NCI-H2081 (cell line): Measurements from ENCODE around the gene ARVCF.

Experiments
- DNase-seq, 2 experiments: peaks; one replicate each; lab custom pipeline; 2025; lab: John Stamatoyannopoulos, UW

The ARVCF gene

GRCh38 chr22:19998991-19999820, 17.4 kb downstream of the ARVCF start:
- DNase-seq, result no peak

GRCh38 chr22:19998232-19998951, 18.2 kb downstream of the ARVCF start:
- DNase-seq, result peak in 1 of 2 experiments; percentile 48

- DNase-seq, result no peak
These were observed 18.9 kb downstream of the ARVCF start for GRCh38 chr22:19997561-19998231.

GRCh38 chr22:19996694-19997384, 19.8 kb downstream of the ARVCF start:
- no peak for DNase-seq

GRCh38 chr22:19995611-19996339, 20.8 kb downstream of the ARVCF start:
- no peak for DNase-seq

- no peak for DNase-seq
These were observed 21.6 kb downstream of the ARVCF start for GRCh38 chr22:19994851-19995610.

GRCh38 chr22:19993926-19994325, 22.7 kb downstream of the ARVCF start:
- no peak for DNase-seq

GRCh38 chr22:19992921-19993355, 23.7 kb downstream of the ARVCF start:
- no peak for DNase-seq

GRCh38 chr22:19992481-19992911, 24.1 kb downstream of the ARVCF start:
- DNase-seq, result no peak

GRCh38 chr22:19991645-19992451, 24.8 kb downstream of the ARVCF start:
- no peak for DNase-seq

- no peak for DNase-seq
These were observed 25.3 kb downstream of the ARVCF start for GRCh38 chr22:19991395-19991644.

GRCh38 chr22:19990609-19991394, 25.8 kb downstream of the ARVCF start:
- no peak for DNase-seq

GRCh38 chr22:19990188-19990587, 26.4 kb downstream of the ARVCF start:
- no peak for DNase-seq

GRCh38 chr22:19989725-19990067, 26.9 kb downstream of the ARVCF start:
- no peak for DNase-seq

GRCh38 chr22:19988965-19989724, 27.5 kb downstream of the ARVCF start:
- DNase-seq, result no peak

GRCh38 chr22:19988331-19988808, 28.3 kb downstream of the ARVCF start:
- DNase-seq, result no peak

- no peak for DNase-seq
These were observed 29.0 kb downstream of the ARVCF start for GRCh38 chr22:19987394-19988306.
